AG09309 (cell line): ENCODE measurements around the gene DISC1.

Source experiments
- DNase-seq: peaks from one replicate; pipeline ENCODE4 v3.0.0-alpha.2; 2010; ENCODE audit warnings: low read depth
- H3K4me3 ChIP-seq: 2 replicates; pipeline ENCODE4 v1.5.1; 2011; ENCODE audit warnings: mild to moderate bottlenecking, low read depth, low read length, moderate library complexity; ENCODE audit not compliant: control insufficient read depth
- CTCF ChIP-seq: IDR thresholded peaks from 2 replicates; pipeline ENCODE4 v1.5.1; 2011; ENCODE audit warnings: mild to moderate bottlenecking, low read depth, low read length, inconsistent platforms; ENCODE audit not compliant: insufficient read depth, control insufficient read depth; ENCODE audit errors: missing control alignments

The DISC1 gene

GRCh38 chr1:232029315-232029714 lies 402.7 kb downstream of the DISC1 start:
- H3K4me3 ChIP-seq = no peak overlapping the region
- no peak for TF ChIP-seq CTCF
- DNase-seq = no peak

GRCh38 chr1:232031156-232031555 lies 404.6 kb downstream of the DISC1 start:
- DNase-seq = no peak
- no peak for TF ChIP-seq CTCF
- H3K4me3 ChIP-seq = no peak overlapping the region

GRCh38 chr1:232033285-232033684 lies 406.7 kb downstream of the DISC1 start:
- no peak for TF ChIP-seq CTCF
- H3K4me3 ChIP-seq = no peak overlapping the region
- no peak for DNase-seq

GRCh38 chr1:232034556-232034955 lies 408.0 kb downstream of the DISC1 start:
- TF ChIP-seq CTCF = no peak
- DNase-seq = no peak
- no peak overlapping the region for H3K4me3 ChIP-seq

GRCh38 chr1:232036181-232036933 lies 409.8 kb downstream of the DISC1 start:
- H3K4me3 ChIP-seq = no peak overlapping the region
- no peak for DNase-seq
- TF ChIP-seq CTCF = no peak

GRCh38 chr1:232037774-232038388 lies 411.3 kb downstream of the DISC1 start:
- no peak for DNase-seq
- no peak overlapping the region for H3K4me3 ChIP-seq
- TF ChIP-seq CTCF = no peak
